Breast epithelium (tissue), 4 donors: ENCODE data around the gene KHNYN. TPM values are rescaled to one million over a fixed set of nuclear protein-coding genes. Genes with fewer than 3 reads are reported as not detected.
A peak's percentile ranks its signal among the peaks of the same experiment; 100 is the strongest.

Experiments
- DNase-seq, 2 donors: peaks; one replicate each; pipeline ENCODE4 v3.0.0-alpha.2; 2019; ENCODE audit warnings: low spot score in 2 of 2
- H3K27ac ChIP-seq, 2 donors: fragments of 200-600 bp; sonication (generic) in 1 of 2; one replicate each; pipeline ENCODE4 v1.5.1; 2016 to 2019; ENCODE audit warnings: mild to moderate bottlenecking in 1 of 2
- H3K27me3 ChIP-seq, 2 donors: fragments of 200-600 bp; sonication (generic) in 1 of 2; one replicate each; pipeline versions ENCODE4 v1.5.1 to v1.6.0; 2017 to 2019; ENCODE audit warnings: control low read depth in 1 of 2, mild to moderate bottlenecking in 1 of 2
- H3K36me3 ChIP-seq: fragments of 200-600 bp; one replicate; pipeline ENCODE4 v1.5.1; 2019
- H3K4me1 ChIP-seq, 2 donors: fragments of 200-600 bp; sonication (generic); one replicate each; pipeline ENCODE4 v1.5.1; 2016 to 2019; ENCODE audit warnings: control low read depth in 1 of 2
- H3K4me3 ChIP-seq, 3 donors: fragments of 200-600 bp; sonication (generic); 1 replicate in 2 of 3; 2 replicates in 1 of 3; pipeline ENCODE4 v1.5.1; 2016 to 2019; ENCODE audit warnings: mild to moderate bottlenecking in 3 of 3, moderate library complexity in 2 of 3
- H3K9me3 ChIP-seq, 2 donors: fragments of 200-600 bp; sonication (generic) in 1 of 2; one replicate each; pipeline ENCODE4 v1.5.1; 2016 to 2019; ENCODE audit warnings: control low read depth in 1 of 2
- POLR2A ChIP-seq: fragments of 450-650 bp; IDR thresholded peaks from one replicate; pipeline ENCODE4 v1.6.1; 2016; ENCODE audit warnings: antibody characterized with exemption, mild to moderate bottlenecking, moderate library complexity
- POLR2AphosphoS5 ChIP-seq, 3 donors: sonication (generic); formaldehyde crosslinking; IDR thresholded peaks; one replicate each; pipeline ENCODE4 v1.6.1; 2017; ENCODE audit warnings: antibody characterized with exemption in 3 of 3
- intact Hi-C: fragments of 100-400 bp; cut with DNase I; formaldehyde crosslinking; loops from one replicate; pipeline ENCODE4 v1.15.1; 2023; ENCODE audit warnings: low total_unique reads
- total RNA-seq, 3 donors: library from RNA; depleted of rRNA; stranded (reverse); fragments of >200 nt; gene quantifications; one replicate each; pipeline ENCODE4 v1.1.0, GENCODE V29; 2016
- TF ChIP-seq, protein P1 (sequence below), 3 donors: fragments of 450-650 bp; IDR thresholded peaks; one replicate each; pipeline ENCODE4 v1.5.1; 2016 to 2017; ENCODE audit warnings: antibody characterized with exemption in 3 of 3, mild to moderate bottlenecking in 3 of 3, moderate library complexity in 3 of 3

The KHNYN gene
- total RNA-seq, 3 donors from 2014 or later: 48.5 to 68.1 (median 63.9) TPM

DNA sequence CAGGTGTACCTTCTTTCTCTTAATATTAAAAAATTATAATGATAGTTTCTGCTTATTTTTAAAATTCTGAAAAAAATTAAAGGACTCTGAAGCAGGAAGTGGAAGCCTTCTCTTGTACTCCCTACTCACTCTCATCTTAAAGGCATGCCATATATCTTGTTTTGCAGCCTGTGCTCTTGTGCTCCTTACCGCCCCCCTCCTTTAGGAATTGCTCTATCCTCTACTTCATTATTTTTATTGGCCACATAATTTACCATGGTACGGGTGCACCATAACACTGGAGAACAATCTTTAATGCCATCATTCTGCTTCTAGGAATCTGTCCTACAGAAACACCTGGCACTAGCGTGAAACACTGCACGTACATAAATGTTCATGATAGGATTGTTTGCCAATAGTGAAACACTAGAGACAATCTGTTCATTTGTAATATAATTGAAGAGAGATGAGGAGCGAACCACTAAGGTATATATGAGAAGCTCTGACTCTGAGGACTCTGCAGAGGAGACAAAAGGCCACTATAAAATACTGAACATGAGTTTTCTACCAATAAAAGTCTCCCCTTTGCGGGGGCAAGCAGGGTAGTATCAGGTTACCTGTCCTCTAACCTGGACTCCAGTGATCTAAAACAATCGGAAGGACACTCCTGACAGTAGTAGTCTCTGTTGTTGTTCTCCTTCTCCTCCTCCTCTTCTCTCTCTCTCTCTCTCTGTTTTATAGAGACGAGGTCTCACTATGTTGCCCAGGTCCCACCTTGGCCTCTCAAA, 37.2 kb upstream of the KHNYN start:
- no peaks in the 10 kb centered on the region for H3K27me3 ChIP-seq
- no peak overlapping the region for H3K4me3 ChIP-seq
- TF ChIP-seq, protein P1, sequence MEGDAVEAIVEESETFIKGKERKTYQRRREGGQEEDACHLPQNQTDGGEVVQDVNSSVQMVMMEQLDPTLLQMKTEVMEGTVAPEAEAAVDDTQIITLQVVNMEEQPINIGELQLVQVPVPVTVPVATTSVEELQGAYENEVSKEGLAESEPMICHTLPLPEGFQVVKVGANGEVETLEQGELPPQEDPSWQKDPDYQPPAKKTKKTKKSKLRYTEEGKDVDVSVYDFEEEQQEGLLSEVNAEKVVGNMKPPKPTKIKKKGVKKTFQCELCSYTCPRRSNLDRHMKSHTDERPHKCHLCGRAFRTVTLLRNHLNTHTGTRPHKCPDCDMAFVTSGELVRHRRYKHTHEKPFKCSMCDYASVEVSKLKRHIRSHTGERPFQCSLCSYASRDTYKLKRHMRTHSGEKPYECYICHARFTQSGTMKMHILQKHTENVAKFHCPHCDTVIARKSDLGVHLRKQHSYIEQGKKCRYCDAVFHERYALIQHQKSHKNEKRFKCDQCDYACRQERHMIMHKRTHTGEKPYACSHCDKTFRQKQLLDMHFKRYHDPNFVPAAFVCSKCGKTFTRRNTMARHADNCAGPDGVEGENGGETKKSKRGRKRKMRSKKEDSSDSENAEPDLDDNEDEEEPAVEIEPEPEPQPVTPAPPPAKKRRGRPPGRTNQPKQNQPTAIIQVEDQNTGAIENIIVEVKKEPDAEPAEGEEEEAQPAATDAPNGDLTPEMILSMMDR (IDR thresholded peaks at IDR 0.05): no peak
- no peak for TF ChIP-seq POLR2AphosphoS5 (IDR thresholded peaks at IDR 0.05)
- no peak for TF ChIP-seq POLR2A
- no peak for DNase-seq
- no peaks in the 10 kb centered on the region for H3K4me1 ChIP-seq
- intact Hi-C loops: no loop called here
- no peaks in the 10 kb centered on the region for H3K36me3 ChIP-seq
- no peaks in the 10 kb centered on the region for H3K9me3 ChIP-seq
- no peak overlapping the region for H3K27ac ChIP-seq

DNA sequence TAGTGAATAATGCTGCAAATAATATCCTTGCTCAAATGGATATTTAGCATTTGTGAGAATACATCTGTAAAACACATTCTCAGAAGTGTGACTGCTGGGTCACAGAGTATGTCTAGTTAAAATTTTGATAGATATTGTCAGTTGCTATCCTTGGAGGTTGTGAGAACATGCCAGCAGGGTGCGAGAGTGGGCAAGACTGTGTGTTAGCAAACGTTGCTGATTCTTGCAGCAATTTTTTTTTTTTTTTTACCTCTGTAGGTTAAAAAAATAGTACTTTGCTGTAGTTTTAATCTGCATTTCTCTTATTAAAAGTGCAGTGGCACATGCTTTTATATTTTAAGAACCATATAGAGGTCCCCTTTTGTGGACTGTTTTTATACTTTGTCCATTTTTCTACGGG, 35.5 kb upstream of the KHNYN start:
- DNase-seq: no peak
- no peak overlapping the region for H3K4me3 ChIP-seq

GRCh38 chr14:24395609-24396582, 33.9 kb upstream of the KHNYN start:
- H3K4me1 ChIP-seq: peaks cover 3 to 5% of the 10 kb centered on the region in 2 donors
- no peaks in the 10 kb centered on the region for H3K36me3 ChIP-seq
- TF ChIP-seq POLR2A: no peak
- TF ChIP-seq POLR2AphosphoS5 (IDR thresholded peaks at IDR 0.05): no peak
- TF ChIP-seq, protein P1 (IDR thresholded peaks at IDR 0.05): no peak
- peak overlapping the region; percentile 52 to 69 for H3K27ac ChIP-seq
- no peak for DNase-seq
- no peaks in the 10 kb centered on the region for H3K9me3 ChIP-seq
- intact Hi-C loops: loop anchor here (5.0 kb wide), 1 partner anchor 49 kb away; no protein-coding TSS in a partner anchor
- no peaks in the 10 kb centered on the region for H3K27me3 ChIP-seq
- no peak overlapping the region for H3K4me3 ChIP-seq

More for the DNA sequence above, 35.5 kb upstream of the KHNYN start:
- no peak for TF ChIP-seq POLR2AphosphoS5 (IDR thresholded peaks at IDR 0.05)
- TF ChIP-seq, protein P1 (IDR thresholded peaks at IDR 0.05): no peak
- no peak for TF ChIP-seq POLR2A
- intact Hi-C loops: no loop called here
- Histone ChIP-seq H3K27me3 (no peaks in the 10 kb centered on the region), H3K4me1 (peaks cover 0 to 3% of the 10 kb centered on the region in 2 donors), H3K9me3 (no peaks in the 10 kb centered on the region), H3K36me3 (no peaks in the 10 kb centered on the region), H3K27ac (no peak overlapping the region)

DNA sequence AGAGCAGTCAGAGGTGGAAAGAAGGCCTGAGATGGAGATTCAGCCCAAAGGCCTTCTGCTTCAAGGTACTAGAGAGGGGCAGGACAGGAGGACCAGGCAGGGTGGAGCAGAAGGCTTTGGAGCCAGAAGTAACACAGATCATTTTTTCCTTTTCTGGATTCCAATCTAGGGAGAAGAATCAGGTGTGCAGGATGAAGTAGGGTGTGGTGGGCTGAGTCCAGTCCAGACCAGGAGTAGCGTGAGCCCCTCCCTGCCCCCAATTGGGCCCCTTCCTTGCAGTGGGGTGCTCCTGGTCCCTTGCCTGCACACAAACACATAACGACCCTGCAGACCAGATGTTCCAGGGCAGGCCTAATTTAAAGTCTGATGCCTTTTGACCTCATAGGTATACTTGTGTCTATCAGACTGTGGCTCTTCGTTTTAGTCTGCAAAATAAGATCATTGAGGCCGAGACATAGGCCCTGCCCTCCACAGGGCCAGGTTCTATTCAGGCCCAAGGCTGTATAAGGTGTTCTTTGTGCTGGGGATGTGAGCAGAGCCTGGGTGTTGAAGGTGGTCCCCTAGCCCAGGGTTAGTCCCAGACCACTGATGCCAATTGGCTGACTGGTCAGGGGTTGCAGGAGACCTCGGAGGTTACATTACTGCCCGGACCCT, 32.0 kb upstream of the KHNYN start:
- peak overlapping the region in 1 of 3 donors; percentile 95 for H3K4me3 ChIP-seq
- no peaks in the 10 kb centered on the region for H3K27me3 ChIP-seq
- no peaks in the 10 kb centered on the region for H3K9me3 ChIP-seq
- no peaks in the 10 kb centered on the region for H3K36me3 ChIP-seq
- intact Hi-C loops: loop anchor here (5.0 kb wide), 1 partner anchor 50 kb away; no protein-coding TSS in a partner anchor
- H3K27ac ChIP-seq: peak overlapping the region; percentile 69 to 91
- peaks cover 3 to 11% of the 10 kb centered on the region in 2 donors for H3K4me1 ChIP-seq
- TF ChIP-seq POLR2AphosphoS5 (IDR thresholded peaks at IDR 0.05) (no peak), POLR2A (no peak)
- TF ChIP-seq, protein P1 (IDR thresholded peaks at IDR 0.05): no peak
- DNase-seq: no peak
